Lung (tissue), 12 donors: ENCODE results near the gene MAPK8IP3. TPM values are rescaled to one million over a fixed set of nuclear protein-coding genes. Genes with fewer than 3 reads are reported as not detected.

Experiments
- ATAC-seq: fragments of 200-7000 bp; cut with Tn5 transposase; one replicate; pipeline ENCODE4 v1.9.1; 2020; ENCODE audit warnings: moderate number of reproducible peaks; ENCODE audit not compliant: insufficient read depth, low FRiP score
- DNase-seq, 3 donors: peaks; one replicate each; pipeline ENCODE4 v3.0.0-alpha.2; 2013 to 2017
- H3K27ac ChIP-seq, 2 donors: one replicate each; pipeline ENCODE4 v1.5.1; 2013; ENCODE audit warnings: mild to moderate bottlenecking in 2 of 2, moderate library complexity in 2 of 2, control low read depth in 1 of 2, inconsistent platforms in 1 of 2, low read depth in 1 of 2, low read length in 1 of 2
- H3K27me3 ChIP-seq, 3 donors: one replicate each; pipeline ENCODE4 v1.5.1; 2013; ENCODE audit warnings: low read length in 2 of 3; ENCODE audit not compliant: control insufficient read depth in 3 of 3, insufficient read depth in 3 of 3
- H3K36me3 ChIP-seq, 4 donors: one replicate each; pipeline ENCODE4 v1.5.1; 2013; ENCODE audit warnings: low read length in 4 of 4, mild to moderate bottlenecking in 1 of 4, moderate library complexity in 1 of 4; ENCODE audit not compliant: control insufficient read depth in 4 of 4, insufficient read depth in 4 of 4
- H3K4me1 ChIP-seq, 5 donors: one replicate each; pipeline ENCODE4 v1.5.1; 2013; ENCODE audit warnings: low read length in 5 of 5, mild to moderate bottlenecking in 2 of 5, moderate library complexity in 1 of 5; ENCODE audit not compliant: control insufficient read depth in 5 of 5, insufficient read depth in 5 of 5
- H3K4me3 ChIP-seq: one replicate; pipeline ENCODE4 v1.5.1; 2013; ENCODE audit warnings: mild to moderate bottlenecking, control low read depth, moderate library complexity
- H3K9ac ChIP-seq, 2 donors: one replicate each; pipeline ENCODE4 v1.5.1; 2013; ENCODE audit warnings: low read length in 2 of 2, control low read depth in 1 of 2; ENCODE audit not compliant: insufficient read depth in 1 of 2
- H3K9me3 ChIP-seq, 4 donors: one replicate each; pipeline ENCODE4 v1.5.1; 2013; ENCODE audit warnings: low read length in 3 of 4, mild to moderate bottlenecking in 1 of 4, moderate library complexity in 1 of 4; ENCODE audit not compliant: control insufficient read depth in 4 of 4, insufficient read depth in 3 of 4
- CTCF ChIP-seq: IDR thresholded peaks from 2 replicates; pipeline ENCODE4 v1.5.1; 2012; ENCODE audit warnings: mild to moderate bottlenecking; ENCODE audit errors: control extremely low read depth, extremely low read depth
- WGBS, 2 donors: extraction: QIAGEN DNeasy Blood & Tissue Kit; methylation state at CpG; one replicate each; pipeline ENCODE4 v1.1.7; 2013; 5-methylcytosine and 5-hydroxymethylcytosine counted together
- polyA plus RNA-seq, 2 donors: library from polyadenylated mRNA; stranded (reverse); fragments of 200-250 nt; gene quantifications; one replicate each; pipeline ENCODE4 v1.2.1, GENCODE V29; 2013
- total RNA-seq, 2 donors: library from RNA; depleted of rRNA in 1 of 2; stranded (reverse); fragments of >200 nt in 1 of 2; gene quantifications; one replicate each; pipeline ENCODE4 v1.2.1, GENCODE V29; 2014 to 2021
- donor health status: control.
- donor health status: control.
- donor health status: Bipolar disorder and iron deficiency.
- donor health status: healthy.
- donor health status: DM: yes; HTN: yes; CAD: no.

The MAPK8IP3 gene
- total and polyA plus RNA-seq, 4 donors, result 40.3 to 76.7 (median 63.6) TPM

DNA sequence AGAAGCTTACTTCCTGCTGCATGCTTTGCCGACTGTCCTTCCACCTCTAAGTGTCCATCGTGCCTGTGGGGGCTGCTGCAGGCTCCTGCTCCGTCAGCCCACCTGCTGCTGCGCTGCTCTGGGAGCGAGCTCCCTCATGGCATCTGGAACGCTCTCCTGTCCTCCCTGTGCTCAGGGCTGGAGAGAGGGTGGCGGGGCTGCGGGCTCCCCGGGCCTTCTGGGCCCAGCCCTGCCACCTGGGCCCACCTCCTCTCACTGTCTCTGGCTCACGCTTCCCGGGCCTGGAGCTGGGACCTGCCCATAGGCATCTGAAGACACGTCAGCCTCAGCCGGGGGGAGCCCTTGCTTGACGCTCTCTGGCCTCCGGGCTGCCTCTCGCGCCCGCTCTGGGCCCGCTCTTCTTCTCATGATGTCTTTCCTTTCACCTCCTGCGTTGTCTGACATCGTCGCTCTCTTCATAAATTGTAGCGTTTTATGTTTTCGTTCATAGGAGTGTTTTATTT, 38.4 kb downstream of the MAPK8IP3 start:
- no peaks in the 10 kb centered on the region for H3K4me1 ChIP-seq
- H3K27ac ChIP-seq, result no peak overlapping the region
- no peak overlapping the region for H3K4me3 ChIP-seq
- 91 to 94% methylated on average over 24 of the region's 24 CpGs for WGBS, 2 donors
- TF ChIP-seq CTCF, result no peak
- no peak for DNase-seq
- no peaks in the 10 kb centered on the region for H3K9me3 ChIP-seq
- ATAC-seq, result no peak
- H3K9ac ChIP-seq, result no peak overlapping the region
- no peaks in the 10 kb centered on the region for H3K27me3 ChIP-seq
- H3K36me3 ChIP-seq, result peaks cover 7 to 70% (median 15%) of the 10 kb centered on the region in 4 donors

DNA sequence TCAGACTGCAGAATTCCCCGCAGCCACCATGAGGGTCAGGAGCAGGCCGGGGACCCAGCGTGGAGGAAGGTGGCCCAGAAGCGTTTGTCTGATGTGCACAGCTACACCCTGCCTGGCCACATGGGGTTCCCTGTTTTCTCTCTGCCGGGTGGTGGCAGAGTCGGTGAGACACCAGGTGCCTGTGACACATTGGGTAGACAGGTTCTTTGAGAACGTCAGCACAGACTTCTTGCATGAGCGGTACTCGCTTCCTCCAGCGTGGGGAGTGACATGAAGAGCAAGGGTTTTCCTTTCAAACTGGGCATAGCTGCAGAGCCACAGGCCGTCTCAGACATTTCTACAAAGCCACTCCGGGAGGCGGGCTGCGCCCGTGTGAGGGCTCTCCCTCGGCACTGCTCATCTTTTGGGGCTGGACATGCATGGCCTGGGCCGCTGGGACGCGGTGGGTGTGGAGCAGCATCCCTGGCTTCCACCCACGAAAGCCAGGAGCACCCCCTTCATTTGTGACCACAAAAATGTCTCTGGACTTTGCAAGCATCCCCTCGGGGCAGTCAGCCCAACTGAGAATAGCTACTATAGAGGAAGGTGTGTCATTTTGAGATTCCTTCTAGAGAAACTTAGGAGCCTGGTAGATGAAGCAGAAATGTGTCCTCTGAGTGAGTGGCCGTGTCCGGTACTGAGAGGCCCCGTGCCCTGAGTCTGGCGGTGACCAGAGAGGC, 39.3 kb downstream of the MAPK8IP3 start:
- no peak for DNase-seq
- H3K27me3 ChIP-seq, result no peaks in the 10 kb centered on the region
- peaks cover 7 to 74% (median 18%) of the 10 kb centered on the region in 4 donors for H3K36me3 ChIP-seq
- H3K9ac ChIP-seq, result no peak overlapping the region
- no peak for ATAC-seq
- H3K27ac ChIP-seq, result no peak overlapping the region
- H3K9me3 ChIP-seq, result no peaks in the 10 kb centered on the region
- no peak overlapping the region for H3K4me3 ChIP-seq
- TF ChIP-seq CTCF, result no peak
- H3K4me1 ChIP-seq, result no peaks in the 10 kb centered on the region
- WGBS, 2 donors, result 92 to 94% methylated on average over 25 of the region's 25 CpGs

- WGBS, 2 donors, result 95% methylated on average over 29 of the region's 29 CpGs
- Histone ChIP-seq H3K36me3 (peaks cover 7 to 71% (median 17%) of the 10 kb centered on the region in 4 donors), H3K4me1 (no peaks in the 10 kb centered on the region), H3K9me3 (no peaks in the 10 kb centered on the region), H3K4me3 (no peak overlapping the region), H3K27me3 (no peaks in the 10 kb centered on the region), H3K27ac (no peak overlapping the region), H3K9ac (no peak overlapping the region)
- TF ChIP-seq CTCF, result no peak
- DNase-seq (no peak), ATAC-seq (no peak)
Observed at GRCh38 chr16:1745900-1746692, 40.1 kb downstream of the MAPK8IP3 start.
